Measurements from ENCODE around the gene STARD3. TPM values are rescaled to one million over a fixed set of nuclear protein-coding genes. Genes with fewer than 3 reads are reported as not detected.

The STARD3 gene
- total and polyA plus RNA-seq, 2 experiments from 2014 or later = 61.6 to 90.3 TPM

- H4K20me1 ChIP-seq (ENCODE audit: insufficient read depth, poor library complexity, severe bottlenecking) = peaks cover 9% of the 10 kb centered on the region
These were observed 4.9 kb downstream of the STARD3 start for GRCh38 chr17:39641883-39642282.

DNA sequence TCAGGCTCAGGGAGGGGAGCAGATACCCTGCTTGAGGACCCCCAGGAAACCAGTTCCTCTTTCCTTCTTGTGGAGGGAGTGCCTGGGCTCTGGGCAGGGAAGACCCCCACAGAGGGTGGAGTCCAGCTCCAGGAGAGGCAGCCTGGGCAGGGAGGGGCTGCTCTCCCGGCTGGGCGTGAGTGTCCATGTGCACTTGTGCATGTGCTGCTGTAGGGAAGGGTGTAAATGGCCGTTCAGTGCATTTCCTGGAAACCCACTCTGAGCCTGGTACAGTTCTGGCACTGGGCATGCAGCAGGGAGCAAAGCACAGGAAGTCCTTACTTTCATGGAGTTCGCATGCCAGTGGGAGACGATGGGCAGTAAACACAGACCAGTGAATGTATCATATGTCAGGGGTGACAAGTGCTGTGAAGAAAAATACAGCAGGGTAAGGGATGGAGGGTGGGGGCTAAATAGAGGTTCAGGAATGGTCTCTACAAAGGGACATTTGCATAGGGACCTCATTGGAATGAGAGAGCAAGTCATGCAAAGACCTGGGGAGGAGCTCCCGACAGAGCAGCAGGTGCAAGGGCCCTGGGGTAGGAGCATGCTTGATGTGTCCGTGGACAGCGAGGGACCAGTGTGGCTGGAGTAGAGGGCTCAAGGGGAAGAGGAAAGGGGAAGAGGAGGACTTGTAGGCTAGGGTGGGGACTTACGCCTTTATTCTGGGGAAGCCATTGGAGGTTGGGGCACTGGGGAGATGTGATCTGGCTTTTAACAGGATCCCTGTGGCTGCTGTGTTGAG is 5.5 kb downstream of the STARD3 start:
- H3K79me2 ChIP-seq = peaks cover 98% of the 10 kb centered on the region
- H3K36me3 ChIP-seq (replicated peaks; ENCODE audit: insufficient read depth, low read depth) = no peaks in the 10 kb centered on the region
- 94% methylated on average over 9 of the region's 9 CpGs for WGBS (ENCODE audit: low lambda C conversion rate, missing lambda C conversion rate)
- H3K27me3 ChIP-seq = no peaks in the 10 kb centered on the region
- H3K9me3 ChIP-seq (ENCODE audit: low read depth) = no peaks in the 10 kb centered on the region
- H3K9me2 ChIP-seq (replicated peaks; ENCODE audit: insufficient read depth) = no peaks in the 10 kb centered on the region
- DNase-seq (ENCODE audit: low spot score) = no peak
- peaks cover 31% of the 10 kb centered on the region for H3K4me1 ChIP-seq (ENCODE audit: insufficient read depth)
- H4K20me1 ChIP-seq (ENCODE audit: insufficient read depth, poor library complexity, severe bottlenecking) = peaks cover 9% of the 10 kb centered on the region
- no peak overlapping the region for H2AFZ ChIP-seq
- TF ChIP-seq EZH2phosphoT487 (IDR thresholded peaks at IDR 0.05; ENCODE audit: low read depth, severe bottlenecking, unreplicated experiment) (no peak), EZH2 (IDR thresholded peaks at IDR 0.05; ENCODE audit: borderline replicate concordance) (no peak)
- TF ChIP-seq, protein P1, sequence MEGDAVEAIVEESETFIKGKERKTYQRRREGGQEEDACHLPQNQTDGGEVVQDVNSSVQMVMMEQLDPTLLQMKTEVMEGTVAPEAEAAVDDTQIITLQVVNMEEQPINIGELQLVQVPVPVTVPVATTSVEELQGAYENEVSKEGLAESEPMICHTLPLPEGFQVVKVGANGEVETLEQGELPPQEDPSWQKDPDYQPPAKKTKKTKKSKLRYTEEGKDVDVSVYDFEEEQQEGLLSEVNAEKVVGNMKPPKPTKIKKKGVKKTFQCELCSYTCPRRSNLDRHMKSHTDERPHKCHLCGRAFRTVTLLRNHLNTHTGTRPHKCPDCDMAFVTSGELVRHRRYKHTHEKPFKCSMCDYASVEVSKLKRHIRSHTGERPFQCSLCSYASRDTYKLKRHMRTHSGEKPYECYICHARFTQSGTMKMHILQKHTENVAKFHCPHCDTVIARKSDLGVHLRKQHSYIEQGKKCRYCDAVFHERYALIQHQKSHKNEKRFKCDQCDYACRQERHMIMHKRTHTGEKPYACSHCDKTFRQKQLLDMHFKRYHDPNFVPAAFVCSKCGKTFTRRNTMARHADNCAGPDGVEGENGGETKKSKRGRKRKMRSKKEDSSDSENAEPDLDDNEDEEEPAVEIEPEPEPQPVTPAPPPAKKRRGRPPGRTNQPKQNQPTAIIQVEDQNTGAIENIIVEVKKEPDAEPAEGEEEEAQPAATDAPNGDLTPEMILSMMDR (IDR thresholded peaks at IDR 0.05; ENCODE audit: poor library complexity) = no peak
- no peak overlapping the region for H3K27ac ChIP-seq
- H3K4me2 ChIP-seq = no peak overlapping the region
- H3K4me3 ChIP-seq = no peak overlapping the region

More at GRCh38 chr17:39641883-39642282, 4.9 kb downstream of the STARD3 start:
- WGBS (ENCODE audit: low lambda C conversion rate, missing lambda C conversion rate) = 78% methylated on average over 7 of the region's 7 CpGs
- Histone ChIP-seq H3K4me3 (no peak overlapping the region), H2AFZ (no peak overlapping the region), H3K4me2 (no peak overlapping the region), H3K9me2 (replicated peaks; ENCODE audit: insufficient read depth) (no peaks in the 10 kb centered on the region), H3K36me3 (replicated peaks; ENCODE audit: insufficient read depth, low read depth) (no peaks in the 10 kb centered on the region), H3K4me1 (ENCODE audit: insufficient read depth) (peaks cover 31% of the 10 kb centered on the region), H3K27me3 (no peaks in the 10 kb centered on the region), H3K9me3 (ENCODE audit: low read depth) (no peaks in the 10 kb centered on the region), H3K79me2 (peaks cover 95% of the 10 kb centered on the region), H3K27ac (no peak overlapping the region)
- TF ChIP-seq EZH2 (IDR thresholded peaks at IDR 0.05; ENCODE audit: borderline replicate concordance) = no peak
- TF ChIP-seq, protein P1 (IDR thresholded peaks at IDR 0.05; ENCODE audit: poor library complexity) = no peak
- TF ChIP-seq EZH2phosphoT487 (IDR thresholded peaks at IDR 0.05; ENCODE audit: low read depth, severe bottlenecking, unreplicated experiment) = no peak
- DNase-seq (ENCODE audit: low spot score) = no peak

- 97% methylated on average over 4 of the region's 4 CpGs for WGBS (ENCODE audit: low lambda C conversion rate, missing lambda C conversion rate)
- no peak overlapping the region for H3K4me2 ChIP-seq
- TF ChIP-seq, protein P1 (IDR thresholded peaks at IDR 0.05; ENCODE audit: poor library complexity) = no peak
- no peak for TF ChIP-seq EZH2 (IDR thresholded peaks at IDR 0.05; ENCODE audit: borderline replicate concordance)
- TF ChIP-seq EZH2phosphoT487 (IDR thresholded peaks at IDR 0.05; ENCODE audit: low read depth, severe bottlenecking, unreplicated experiment) = no peak
These were observed 6.3 kb downstream of the STARD3 start for GRCh38 chr17:39643271-39643670.

More at GRCh38 chr17:39643271-39643670, 6.3 kb downstream of the STARD3 start:
- no peaks in the 10 kb centered on the region for H3K9me2 ChIP-seq (replicated peaks; ENCODE audit: insufficient read depth)
- H4K20me1 ChIP-seq (ENCODE audit: insufficient read depth, poor library complexity, severe bottlenecking) = peaks cover 9% of the 10 kb centered on the region
- H3K79me2 ChIP-seq = peaks cover 96% of the 10 kb centered on the region
- no peaks in the 10 kb centered on the region for H3K9me3 ChIP-seq (ENCODE audit: low read depth)
- H3K27ac ChIP-seq = no peak overlapping the region
- DNase-seq (ENCODE audit: low spot score) = no peak
- peaks cover 25% of the 10 kb centered on the region for H3K4me1 ChIP-seq (ENCODE audit: insufficient read depth)
- H3K36me3 ChIP-seq (replicated peaks; ENCODE audit: insufficient read depth, low read depth) = no peaks in the 10 kb centered on the region
- no peak overlapping the region for H3K4me3 ChIP-seq
- no peaks in the 10 kb centered on the region for H3K27me3 ChIP-seq
- H2AFZ ChIP-seq = no peak overlapping the region

All from hepatocyte (in vitro differentiated cells).